ENCODE data around the gene GRID1.

Gene GRID1

GRCh38 chr10:86356296-86356695 is 10.3 kb downstream of the GRID1 start:
- DNase-seq (ENCODE audit: low read depth): no peak
- no peak overlapping the region for H3K4me3 ChIP-seq (ENCODE audit: control insufficient read depth, low read depth, low read length)
- TF ChIP-seq CTCF (conservative IDR thresholded peaks at IDR 0.05; ENCODE audit: control insufficient read depth, insufficient read depth, low read depth, low read length): no peak

GRCh38 chr10:86355571-86356038 is 11.0 kb downstream of the GRID1 start:
- no peak for TF ChIP-seq CTCF (conservative IDR thresholded peaks at IDR 0.05; ENCODE audit: control insufficient read depth, insufficient read depth, low read depth, low read length)
- H3K4me3 ChIP-seq (ENCODE audit: control insufficient read depth, low read depth, low read length): no peak overlapping the region
- DNase-seq (ENCODE audit: low read depth): no peak

GRCh38 chr10:86354761-86355540 is 11.6 kb downstream of the GRID1 start:
- no peak overlapping the region for H3K4me3 ChIP-seq (ENCODE audit: control insufficient read depth, low read depth, low read length)
- no peak for DNase-seq (ENCODE audit: low read depth)
- TF ChIP-seq CTCF (conservative IDR thresholded peaks at IDR 0.05; ENCODE audit: control insufficient read depth, insufficient read depth, low read depth, low read length): no peak

GRCh38 chr10:86353506-86354485 is 12.8 kb downstream of the GRID1 start:
- H3K4me3 ChIP-seq (ENCODE audit: control insufficient read depth, low read depth, low read length): no peak overlapping the region
- no peak for DNase-seq (ENCODE audit: low read depth)
- TF ChIP-seq CTCF (conservative IDR thresholded peaks at IDR 0.05; ENCODE audit: control insufficient read depth, insufficient read depth, low read depth, low read length): no peak

GRCh38 chr10:86350897-86351296 is 15.7 kb downstream of the GRID1 start:
- DNase-seq (ENCODE audit: low read depth): no peak
- no peak for TF ChIP-seq CTCF (conservative IDR thresholded peaks at IDR 0.05; ENCODE audit: control insufficient read depth, insufficient read depth, low read depth, low read length)
- no peak overlapping the region for H3K4me3 ChIP-seq (ENCODE audit: control insufficient read depth, low read depth, low read length)

- no peak for TF ChIP-seq CTCF (conservative IDR thresholded peaks at IDR 0.05; ENCODE audit: control insufficient read depth, insufficient read depth, low read depth, low read length)
- DNase-seq (ENCODE audit: low read depth): no peak
- no peak overlapping the region for H3K4me3 ChIP-seq (ENCODE audit: control insufficient read depth, low read depth, low read length)
These were observed 16.5 kb downstream of the GRID1 start for GRCh38 chr10:86349940-86350630.

Measured in fibroblast of mammary gland (primary cell).